ENCODE data around the gene ARFGEF3. TPM values are rescaled to one million over a fixed set of nuclear protein-coding genes. Genes with fewer than 3 reads are reported as not detected.

ARFGEF3 gene
- total and polyA plus RNA-seq, 4 donors: 4.7 to 28.1 (median 14.0) TPM

DNA sequence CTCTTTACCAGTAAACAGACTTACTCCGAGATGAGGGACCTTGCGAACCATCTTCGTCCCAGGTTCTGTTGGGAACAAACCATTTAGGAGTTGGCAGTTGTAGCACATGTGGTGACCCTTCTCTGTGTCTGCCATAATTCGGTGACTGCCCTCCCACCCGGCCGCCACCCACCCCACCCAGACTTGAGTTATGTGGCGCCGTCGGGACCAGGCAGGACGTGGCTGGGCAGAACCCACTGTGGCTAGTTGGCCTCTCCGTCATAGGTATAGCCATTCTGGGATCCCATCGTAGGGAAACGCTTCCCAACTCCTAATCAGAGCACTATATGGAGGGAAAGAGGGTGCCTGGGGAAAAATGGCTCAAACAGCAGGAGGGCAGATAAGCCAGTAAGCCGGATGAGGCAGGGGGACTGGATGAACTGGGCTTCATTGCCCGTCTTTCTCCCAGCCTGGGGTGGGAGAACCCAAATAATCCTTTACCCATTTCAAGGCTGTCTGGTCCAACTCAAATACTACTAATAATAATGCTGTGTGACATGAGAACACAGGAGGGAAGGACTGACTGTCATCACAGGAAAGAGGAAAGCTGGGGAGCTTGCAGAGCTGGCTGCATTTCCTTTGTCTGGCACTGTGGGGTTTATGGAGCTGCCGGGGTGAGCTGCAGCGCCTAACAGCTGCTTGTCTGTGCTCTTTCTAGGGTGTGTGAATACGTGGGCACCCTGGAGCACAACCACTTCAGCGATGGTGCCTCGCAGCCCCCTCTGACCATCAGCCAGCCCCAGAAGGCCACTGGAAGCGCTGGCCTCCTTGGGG, 129.5 kb downstream of the ARFGEF3 start:
- Histone ChIP-seq H3K4me1 (ENCODE audit: control insufficient read depth in 5 of 5, insufficient read depth in 5 of 5, low read length in 5 of 5) (peaks cover 0 to 3% (median 0%) of the 10 kb centered on the region in 5 donors), H3K27ac (ENCODE audit: low read depth in 1 of 2, low read length in 1 of 2) (no peak overlapping the region), H3K4me3 (no peak overlapping the region), H3K27me3 (ENCODE audit: control insufficient read depth in 3 of 3, insufficient read depth in 3 of 3, low read length in 2 of 3) (no peaks in the 10 kb centered on the region), H3K36me3 (ENCODE audit: control insufficient read depth in 4 of 4, insufficient read depth in 4 of 4, low read length in 4 of 4) (peaks cover 0 to 13% (median 0%) of the 10 kb centered on the region in 4 donors), H3K9ac (ENCODE audit: insufficient read depth in 1 of 2, low read length in 2 of 2) (no peak overlapping the region), H3K9me3 (ENCODE audit: control insufficient read depth in 4 of 4, insufficient read depth in 3 of 4, low read length in 3 of 4) (no peaks in the 10 kb centered on the region)
- 88 to 90% methylated on average over 21 of the region's 21 CpGs for WGBS, 2 donors
- ATAC-seq (ENCODE audit: insufficient read depth, low FRiP score): no peak
- TF ChIP-seq, protein P1, sequence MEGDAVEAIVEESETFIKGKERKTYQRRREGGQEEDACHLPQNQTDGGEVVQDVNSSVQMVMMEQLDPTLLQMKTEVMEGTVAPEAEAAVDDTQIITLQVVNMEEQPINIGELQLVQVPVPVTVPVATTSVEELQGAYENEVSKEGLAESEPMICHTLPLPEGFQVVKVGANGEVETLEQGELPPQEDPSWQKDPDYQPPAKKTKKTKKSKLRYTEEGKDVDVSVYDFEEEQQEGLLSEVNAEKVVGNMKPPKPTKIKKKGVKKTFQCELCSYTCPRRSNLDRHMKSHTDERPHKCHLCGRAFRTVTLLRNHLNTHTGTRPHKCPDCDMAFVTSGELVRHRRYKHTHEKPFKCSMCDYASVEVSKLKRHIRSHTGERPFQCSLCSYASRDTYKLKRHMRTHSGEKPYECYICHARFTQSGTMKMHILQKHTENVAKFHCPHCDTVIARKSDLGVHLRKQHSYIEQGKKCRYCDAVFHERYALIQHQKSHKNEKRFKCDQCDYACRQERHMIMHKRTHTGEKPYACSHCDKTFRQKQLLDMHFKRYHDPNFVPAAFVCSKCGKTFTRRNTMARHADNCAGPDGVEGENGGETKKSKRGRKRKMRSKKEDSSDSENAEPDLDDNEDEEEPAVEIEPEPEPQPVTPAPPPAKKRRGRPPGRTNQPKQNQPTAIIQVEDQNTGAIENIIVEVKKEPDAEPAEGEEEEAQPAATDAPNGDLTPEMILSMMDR (IDR thresholded peaks at IDR 0.05; ENCODE audit: control extremely low read depth, extremely low read depth): no peak
- peak in 1 of 3 donors; percentile 23 for DNase-seq

DNA sequence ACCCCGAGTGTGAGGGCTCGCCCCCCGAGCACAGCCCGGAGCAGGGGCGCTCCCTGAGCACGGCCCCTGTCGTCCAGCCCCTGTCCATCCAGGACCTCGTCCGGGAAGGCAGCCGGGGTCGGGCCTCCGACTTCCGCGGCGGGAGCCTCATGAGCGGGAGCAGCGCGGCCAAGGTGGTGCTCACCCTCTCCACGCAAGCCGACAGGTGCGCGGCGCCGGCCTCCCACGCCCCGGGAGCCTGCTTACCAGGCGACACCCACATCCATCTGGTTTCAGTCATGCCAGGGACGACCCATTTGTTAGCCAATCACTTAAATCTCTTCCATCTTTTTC, 130.1 kb downstream of the ARFGEF3 start:
- H3K4me1 ChIP-seq (ENCODE audit: control insufficient read depth in 5 of 5, insufficient read depth in 5 of 5, low read length in 5 of 5): peaks cover 0 to 3% (median 0%) of the 10 kb centered on the region in 5 donors
- no peaks in the 10 kb centered on the region for H3K9me3 ChIP-seq (ENCODE audit: control insufficient read depth in 4 of 4, insufficient read depth in 3 of 4, low read length in 3 of 4)
- no peaks in the 10 kb centered on the region for H3K27me3 ChIP-seq (ENCODE audit: control insufficient read depth in 3 of 3, insufficient read depth in 3 of 3, low read length in 2 of 3)
- H3K27ac ChIP-seq (ENCODE audit: low read depth in 1 of 2, low read length in 1 of 2): no peak overlapping the region
- no peak overlapping the region for H3K9ac ChIP-seq (ENCODE audit: insufficient read depth in 1 of 2, low read length in 2 of 2)
- no peak overlapping the region for H3K4me3 ChIP-seq
- TF ChIP-seq, protein P1 (IDR thresholded peaks at IDR 0.05; ENCODE audit: control extremely low read depth, extremely low read depth): no peak
- ATAC-seq (ENCODE audit: insufficient read depth, low FRiP score): no peak
- DNase-seq: no peak
- WGBS, 2 donors: 93 to 97% methylated on average over 28 of the region's 28 CpGs
- peaks cover 0 to 15% (median 0%) of the 10 kb centered on the region in 4 donors for H3K36me3 ChIP-seq (ENCODE audit: control insufficient read depth in 4 of 4, insufficient read depth in 4 of 4, low read length in 4 of 4)

DNA sequence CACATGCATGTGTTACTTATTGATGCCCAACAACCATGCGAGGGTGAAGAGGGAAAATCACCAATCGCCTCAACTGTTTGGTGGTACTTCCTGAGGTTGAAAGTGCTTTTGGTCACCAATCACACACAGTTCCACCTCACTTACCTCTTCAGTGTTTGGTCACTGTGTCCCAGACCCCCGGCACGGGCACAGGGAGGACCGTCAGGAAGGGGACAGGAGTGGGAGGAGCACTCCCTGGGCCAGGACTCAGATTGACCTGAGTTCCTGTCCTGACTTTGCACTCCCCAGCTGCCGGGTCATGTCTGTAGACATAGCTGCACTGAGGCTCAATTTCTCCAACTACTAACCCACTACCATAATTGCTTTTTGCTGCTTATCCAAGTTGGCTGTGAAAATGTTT, 130.7 kb downstream of the ARFGEF3 start:
- ATAC-seq (ENCODE audit: insufficient read depth, low FRiP score): no peak

More for the DNA sequence above, 130.7 kb downstream of the ARFGEF3 start:
- Histone ChIP-seq H3K27me3 (ENCODE audit: control insufficient read depth in 3 of 3, insufficient read depth in 3 of 3, low read length in 2 of 3) (no peaks in the 10 kb centered on the region), H3K4me1 (ENCODE audit: control insufficient read depth in 5 of 5, insufficient read depth in 5 of 5, low read length in 5 of 5) (peaks cover 0 to under 1% (median 0%) of the 10 kb centered on the region in 5 donors), H3K9me3 (ENCODE audit: control insufficient read depth in 4 of 4, insufficient read depth in 3 of 4, low read length in 3 of 4) (no peaks in the 10 kb centered on the region), H3K27ac (ENCODE audit: low read depth in 1 of 2, low read length in 1 of 2) (no peak overlapping the region), H3K4me3 (no peak overlapping the region), H3K36me3 (ENCODE audit: control insufficient read depth in 4 of 4, insufficient read depth in 4 of 4, low read length in 4 of 4) (peaks cover 0 to 15% (median 0%) of the 10 kb centered on the region in 4 donors), H3K9ac (ENCODE audit: insufficient read depth in 1 of 2, low read length in 2 of 2) (no peak overlapping the region)
- DNase-seq: no peak
- TF ChIP-seq, protein P1 (IDR thresholded peaks at IDR 0.05; ENCODE audit: control extremely low read depth, extremely low read depth): no peak
- WGBS, 2 donors: 89 to 96% methylated on average over 6 of the region's 6 CpGs

Measured in lung (tissue), 12 donors.